GM12878 (cell line): ENCODE results near the gene ATP6V0A1. TPM values are rescaled to one million over a fixed set of nuclear protein-coding genes. Genes with fewer than 3 reads are reported as not detected.

Experiments
- ATAC-seq: fragments of 200-7000 bp; cut with Tn5 transposase; 3 replicates; pipeline ENCODE4 v1.9.1; 2020; ENCODE audit warnings: mild to moderate bottlenecking, moderate library complexity
- BruUV-seq: library from RNA; stranded (reverse); fragments of 400-500 nt; replicated peaks from 2 replicates; lab custom pipeline; 2021; lab: Mats Ljungman, UMichigan
- CTCF ChIA-PET: fragments of 300-600 bp; sonication (Branson Sonifier 250); formaldehyde crosslinking; extraction: SDS; loops from one replicate; lab custom pipeline; 2021; ENCODE audit warnings: inconsistent platforms; lab: Yijun Ruan, JAX
- POLR2A ChIA-PET: fragments of 350-600 bp; formaldehyde crosslinking; extraction: SDS; loops from one replicate; lab custom pipeline; 2021; ENCODE audit warnings: inconsistent platforms; lab: Charles Lee
- RAD21 ChIA-PET: fragments of 300-600 bp; sonication (Branson Sonifier 250); formaldehyde crosslinking; loops from one replicate; lab custom pipeline; 2023; ENCODE audit warnings: antibody characterized with exemption; ENCODE audit not compliant: unreplicated experiment; lab: Charles Lee
- SMC1A ChIA-PET: fragments of 300-600 bp; sonication (Branson Sonifier 250); formaldehyde crosslinking; loops from one replicate; lab custom pipeline; 2023; ENCODE audit not compliant: unreplicated experiment, uncharacterized antibody; lab: Charles Lee
- DNase-seq: peaks from one replicate; pipeline ENCODE4 v3.0.0-alpha.2; 2011; ENCODE audit warnings: low read depth, low spot score
- FAIRE-seq: peaks from 3 replicates; lab custom pipeline; 2011; peaks lifted over from hg19 to GRCh38; lab: Jason Lieb, UNC
- H2AFZ ChIP-seq: 2 replicates; pipeline ENCODE4 v1.6.0; 2011; ENCODE audit warnings: low read depth, low read length, control low read depth; ENCODE audit not compliant: control insufficient read depth
- H3K27ac ChIP-seq: 2 replicates; pipeline ENCODE4 v1.5.1; 2011; ENCODE audit warnings: control low read depth; ENCODE audit not compliant: control insufficient read depth, insufficient read depth
- H3K27me3 ChIP-seq, 2 experiments: replicated peaks in 1 of 2; 2 replicates each; pipeline versions ENCODE4 v1.6.0 to v1.6.1; 2011; ENCODE audit warnings: low read length in 1 of 2; ENCODE audit not compliant: control insufficient read depth in 2 of 2, insufficient read depth in 2 of 2
- H3K36me3 ChIP-seq, 2 experiments: 2 replicates each; pipeline ENCODE4 v1.5.1; 2011; ENCODE audit warnings: low read length in 1 of 2; ENCODE audit not compliant: control insufficient read depth in 2 of 2, insufficient read depth in 2 of 2
- H3K4me1 ChIP-seq: 2 replicates; pipeline ENCODE4 v1.6.1; 2011; ENCODE audit warnings: mild to moderate bottlenecking, low read length, moderate library complexity, mixed read lengths; ENCODE audit not compliant: control insufficient read depth, insufficient read depth
- H3K4me2 ChIP-seq: 2 replicates; pipeline ENCODE4 v1.6.0; 2011; ENCODE audit warnings: control low read depth; ENCODE audit not compliant: control insufficient read depth, insufficient read depth
- H3K4me3 ChIP-seq: fragments of 200-600 bp; sonication (generic); 2 replicates; pipeline ENCODE4 v1.5.1; 2016
- H3K79me2 ChIP-seq: 2 replicates; pipeline ENCODE4 v1.6.0; 2011; ENCODE audit warnings: low read length; ENCODE audit not compliant: control insufficient read depth, insufficient read depth
- H3K9ac ChIP-seq: 2 replicates; pipeline ENCODE4 v1.8.0; 2011; ENCODE audit warnings: low read length, control low read depth, mixed read lengths; ENCODE audit not compliant: control insufficient read depth, insufficient read depth
- H3K9me3 ChIP-seq: replicated peaks from 3 replicates; pipeline ENCODE4 v1.5.1; 2011; ENCODE audit warnings: mild to moderate bottlenecking, low read length; ENCODE audit not compliant: control insufficient read depth, insufficient read depth
- H4K20me1 ChIP-seq: 2 replicates; pipeline ENCODE4 v1.6.0; 2011; ENCODE audit not compliant: control insufficient read depth, insufficient read depth
- ATF3 ChIP-seq: IDR thresholded peaks from 2 replicates; pipeline ENCODE4 v1.6.1; 2011; ENCODE audit warnings: low read depth, mild to moderate bottlenecking, low read length, moderate library complexity, borderline replicate concordance; ENCODE audit errors: extremely low read depth
- IKZF2 ChIP-seq, 2 experiments: fragments of 450-650 bp; IDR thresholded peaks; 2 replicates each; pipeline ENCODE4 v1.6.1; 2017; ENCODE audit warnings: mild to moderate bottlenecking in 2 of 2, moderate library complexity in 2 of 2
- LARP7 ChIP-seq: fragments of 450-650 bp; IDR thresholded peaks from 2 replicates; pipeline ENCODE4 v1.6.1; 2017; ENCODE audit warnings: mild to moderate bottlenecking
- MTA2 ChIP-seq: fragments of 450-650 bp; IDR thresholded peaks from 2 replicates; pipeline ENCODE4 v1.6.1; 2016; ENCODE audit warnings: low read depth, mild to moderate bottlenecking, moderate library complexity
- NFXL1 ChIP-seq: fragments of 450-650 bp; IDR thresholded peaks from 2 replicates; pipeline ENCODE4 v1.6.1; 2017; ENCODE audit warnings: antibody characterized with exemption, mild to moderate bottlenecking, borderline replicate concordance
- RFX5 ChIP-seq: IDR thresholded peaks from 2 replicates; pipeline ENCODE4 v1.6.1; 2011; ENCODE audit warnings: low read depth, low read length, improper control_type of control experiment
- SIN3A ChIP-seq: IDR thresholded peaks from 2 replicates; pipeline ENCODE4 v1.6.1; 2012; ENCODE audit warnings: low read depth, low read length, improper control_type of control experiment
- ZNF24 ChIP-seq: fragments of 450-650 bp; IDR thresholded peaks from 2 replicates; pipeline ENCODE4 v1.6.1; 2017; ENCODE audit warnings: antibody characterized with exemption, mild to moderate bottlenecking
- ZNF687 ChIP-seq: fragments of 450-650 bp; IDR thresholded peaks from 2 replicates; pipeline ENCODE4 v1.6.1; 2017; ENCODE audit warnings: mild to moderate bottlenecking, moderate library complexity
- ZSCAN29 ChIP-seq: fragments of 450-650 bp; IDR thresholded peaks from 2 replicates; pipeline ENCODE4 v1.6.1; 2017; ENCODE audit warnings: mild to moderate bottlenecking, moderate library complexity
- WGBS: methylation state at CpG from one replicate; pipeline ENCODE4 v1.1.6; 2016; ENCODE audit warnings: low lambda C conversion rate; ENCODE audit not compliant: insufficient replicate concordance, insufficient coverage; ENCODE audit errors: missing lambda C conversion rate; 5-methylcytosine and 5-hydroxymethylcytosine counted together
- in situ Hi-C: fragments of 300-500 bp; cut with MboI; formaldehyde crosslinking; loops from 9 replicates; pipeline ENCODE4 v1.14.3; 2018; ENCODE audit warnings: mixed read lengths
- intact Hi-C: fragments of 100-400 bp; cut with micrococcal nuclease; formaldehyde crosslinking; loops from one replicate; pipeline ENCODE4 v1.14.2; 2022; ENCODE audit not compliant: unreplicated experiment
- polyA plus RNA-seq, 11 experiments: library from polyadenylated mRNA; depleted of rRNA in 4 of 11; unstranded in 6 of 11; stranded (reverse) in 5 of 11; fragments of >200 nt; fragmentation: Nextera tagmentation in 4 of 11; fragmentation: Illumina TruSeq in 1 of 11; extraction: Ambion mirVana in 4 of 11; extraction: Trizol in 1 of 11; gene quantifications; 1 replicate in 1 of 11; 2 replicates in 10 of 11; pipeline versions ENCODE4 v1.2.1 to v1.2.3, GENCODE V29; 2011 to 2016; ENCODE audit warnings: inconsistent platforms in 2 of 11, missing spikeins in 2 of 11, low read depth in 1 of 11
- total RNA-seq, 4 experiments: library from RNA; depleted of rRNA in 3 of 4; stranded (reverse); fragments of >200 nt in 3 of 4; fragmentation: Illumina TruSeq in 1 of 4; extraction: Trizol in 1 of 4; gene quantifications; 2 replicates each; pipeline versions ENCODE4 v1.2.1 to v1.2.3, GENCODE V29; 2013 to 2021

Gene ATP6V0A1
- total and polyA plus RNA-seq, 10 of the 15 experiments (the other 5 are each of a cell fraction or from before 2014, with no cell fraction given), result 3.0 to 76.6 (median 30.9) TPM

- ATAC-seq (no peak), FAIRE-seq (no peak), DNase-seq (no peak)
- H3K27me3 ChIP-seq, result no peaks in the 10 kb centered on the region
- ChIA-PET POLR2A (interaction anchor here (0.7 to 1.6 kb wide), 3 partner anchors 59 to 298 kb away, joined by 4 to 5 read pairs (median 5); no protein-coding TSS in a partner anchor), CTCF (interaction anchor here (0.6 to 10.4 kb wide), 11 partner anchors 12 to 169 kb away, joined by 3 to 120 read pairs (median 4); no protein-coding TSS in a partner anchor), RAD21 (interaction anchor here (0.9 to 1.5 kb wide), 4 partner anchors 39 to 108 kb away, joined by 3 to 11 read pairs (median 4); no protein-coding TSS in a partner anchor), SMC1A (interaction anchor here (0.6 to 2.7 kb wide), 7 partner anchors 27 to 191 kb away, joined by 3 to 16 read pairs (median 4); no protein-coding TSS in a partner anchor)
- H3K27ac ChIP-seq, result no peak overlapping the region
- no peak overlapping the region for H2AFZ ChIP-seq
- peaks cover 3 to 8% of the 10 kb centered on the region in 2 experiments; a peak in 3 of 4 replicates for H3K36me3 ChIP-seq
- BruUV-seq, result no TSS peak
- no peaks in the 10 kb centered on the region for H4K20me1 ChIP-seq
- 95% methylated on average over 8 of the region's 8 CpGs for WGBS
- no peak overlapping the region for H3K4me2 ChIP-seq
- H3K9me3 ChIP-seq, result no peaks in the 10 kb centered on the region
- no peak overlapping the region for H3K9ac ChIP-seq
- H3K4me3 ChIP-seq, result no peak overlapping the region
- no peaks in the 10 kb centered on the region for H3K79me2 ChIP-seq
- intact Hi-C loops, result loop anchor here (5.0 kb wide), 1 partner anchor 108 kb away; no protein-coding TSS in a partner anchor
- peaks cover 9% of the 10 kb centered on the region for H3K4me1 ChIP-seq
- TF ChIP-seq IKZF2 (IDR thresholded peaks at IDR 0.05) (no peak), SIN3A (no peak)
- in situ Hi-C loops, result no loop called here
Observed at GRCh38 chr17:42514867-42515266, 56.2 kb downstream of the ATP6V0A1 start.

- SMC1A ChIA-PET, result interaction anchor here (0.5 to 2.9 kb wide), 14 partner anchors 10 to 1837 kb away, joined by 3 to 8 read pairs (median 4); no protein-coding TSS in a partner anchor
- H3K9me3 ChIP-seq, result no peaks in the 10 kb centered on the region
- CTCF ChIA-PET, result interaction anchor here (0.6 to 10.4 kb wide), 27 partner anchors 9 to 205 kb away, joined by 3 to 120 read pairs (median 3); no protein-coding TSS in a partner anchor
- POLR2A ChIA-PET, result no interaction called here
- no peak overlapping the region for H3K4me2 ChIP-seq
- intact Hi-C loops, result loop anchor here (1.0 to 5.0 kb wide), 3 partner anchors 89 to 195 kb away; no protein-coding TSS in a partner anchor
- H3K27ac ChIP-seq, result no peak overlapping the region
- no peak overlapping the region for H3K9ac ChIP-seq
- peak; percentile 85 for ATAC-seq
- no TSS peak for BruUV-seq
- peak; percentile 77 for FAIRE-seq
- RAD21 ChIA-PET, result interaction anchor here (0.6 to 1.3 kb wide), 9 partner anchors 8 to 114 kb away, joined by 3 to 7 read pairs (median 3); no protein-coding TSS in a partner anchor
- no peaks in the 10 kb centered on the region for H3K27me3 ChIP-seq
- in situ Hi-C loops, result no loop called here
- no peak for DNase-seq
- H3K4me1 ChIP-seq, result peaks cover 4% of the 10 kb centered on the region
- no peak overlapping the region for H2AFZ ChIP-seq
- no peaks in the 10 kb centered on the region for H3K79me2 ChIP-seq
- WGBS, result 7% methylated on average over 9 of the region's 9 CpGs
- no peaks in the 10 kb centered on the region; the same call in 1 of the 2 replicates for H4K20me1 ChIP-seq
- H3K36me3 ChIP-seq, result peaks cover 4 to 11% of the 10 kb centered on the region in 2 experiments; a peak in 3 of 4 replicates
- no peak overlapping the region for H3K4me3 ChIP-seq
- TF ChIP-seq ZNF24, result peak; percentile 15; the same call in 1 of the 2 replicates
- TF ChIP-seq ATF3, result no peak
- TF ChIP-seq MTA2, result no peak
- TF ChIP-seq RFX5, result no peak
- no peak for TF ChIP-seq NFXL1
- no peak for TF ChIP-seq LARP7
- TF ChIP-seq ZSCAN29, result no peak
- no peak for TF ChIP-seq ZNF687
Observed at GRCh38 chr17:42517516-42517915, 58.8 kb downstream of the ATP6V0A1 start.
